ENCODE measurements around the gene TMPRSS9.

Gene TMPRSS9

DNA sequence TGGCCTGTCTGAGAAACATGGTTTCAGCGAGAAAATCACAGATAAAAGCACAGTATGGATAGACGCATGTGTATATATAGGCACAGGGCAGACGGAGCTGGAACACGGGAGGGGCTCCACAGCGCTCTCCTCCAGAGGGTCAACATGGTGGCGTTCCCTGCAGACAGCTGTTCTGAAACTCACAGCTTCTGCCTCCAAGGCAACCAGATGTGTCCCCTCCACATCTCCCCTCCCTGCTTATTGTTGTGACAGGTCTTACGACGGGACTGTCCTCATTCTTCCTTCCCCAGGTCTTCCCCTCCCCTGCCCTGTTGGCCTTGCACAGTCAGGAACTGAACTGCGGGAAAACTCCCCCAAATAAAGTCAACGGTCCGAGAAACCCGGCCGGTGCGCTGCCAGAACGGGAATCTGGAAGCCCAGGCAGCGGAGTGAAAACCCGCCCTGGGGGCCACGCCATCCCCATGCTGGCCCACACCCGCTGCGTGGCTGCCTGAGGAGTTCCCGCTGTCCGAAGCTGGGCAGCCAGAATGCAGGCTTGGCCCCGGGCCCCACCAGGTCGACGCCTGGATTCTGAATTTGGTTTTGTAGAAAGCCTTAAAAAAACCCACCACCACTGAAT lies 70.0 kb downstream of the TMPRSS9 start:
- DNase-seq: no peak

DNA sequence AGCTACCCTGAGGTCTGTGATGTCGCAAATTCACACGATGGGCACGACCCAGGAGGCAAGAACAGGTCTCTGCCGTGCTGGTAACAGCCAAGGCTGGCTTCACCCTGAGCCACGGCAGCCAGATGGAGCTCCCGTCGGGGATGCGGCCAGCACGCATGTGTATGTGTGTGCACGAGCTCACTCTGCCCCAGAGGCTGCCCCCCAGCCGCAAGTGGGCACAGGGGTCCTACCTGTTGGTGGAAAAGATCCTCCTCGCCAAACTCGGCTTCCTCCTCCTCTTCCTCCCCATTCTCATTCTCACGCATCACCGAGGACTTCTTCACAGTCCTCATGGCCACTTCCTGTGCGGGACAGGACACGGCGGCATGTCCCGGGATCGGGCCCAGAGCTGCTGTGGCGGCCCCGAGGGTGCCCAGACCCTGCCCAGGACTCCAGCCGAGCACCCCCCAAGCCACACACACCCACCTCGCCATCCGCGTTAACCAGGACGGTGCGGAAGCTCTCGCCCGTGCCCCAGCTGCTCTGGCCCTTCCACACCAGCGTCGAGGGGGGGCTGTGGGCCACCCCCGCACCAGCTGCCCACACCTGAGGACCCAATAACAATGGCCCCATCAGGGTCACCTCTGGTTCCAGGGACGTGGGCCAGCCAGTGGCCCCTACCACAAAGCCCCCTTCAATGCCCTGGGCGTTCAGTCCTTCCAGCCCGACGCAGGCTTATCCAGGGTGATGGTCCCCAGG lies 71.4 kb downstream of the TMPRSS9 start:
- no peak for DNase-seq

DNA sequence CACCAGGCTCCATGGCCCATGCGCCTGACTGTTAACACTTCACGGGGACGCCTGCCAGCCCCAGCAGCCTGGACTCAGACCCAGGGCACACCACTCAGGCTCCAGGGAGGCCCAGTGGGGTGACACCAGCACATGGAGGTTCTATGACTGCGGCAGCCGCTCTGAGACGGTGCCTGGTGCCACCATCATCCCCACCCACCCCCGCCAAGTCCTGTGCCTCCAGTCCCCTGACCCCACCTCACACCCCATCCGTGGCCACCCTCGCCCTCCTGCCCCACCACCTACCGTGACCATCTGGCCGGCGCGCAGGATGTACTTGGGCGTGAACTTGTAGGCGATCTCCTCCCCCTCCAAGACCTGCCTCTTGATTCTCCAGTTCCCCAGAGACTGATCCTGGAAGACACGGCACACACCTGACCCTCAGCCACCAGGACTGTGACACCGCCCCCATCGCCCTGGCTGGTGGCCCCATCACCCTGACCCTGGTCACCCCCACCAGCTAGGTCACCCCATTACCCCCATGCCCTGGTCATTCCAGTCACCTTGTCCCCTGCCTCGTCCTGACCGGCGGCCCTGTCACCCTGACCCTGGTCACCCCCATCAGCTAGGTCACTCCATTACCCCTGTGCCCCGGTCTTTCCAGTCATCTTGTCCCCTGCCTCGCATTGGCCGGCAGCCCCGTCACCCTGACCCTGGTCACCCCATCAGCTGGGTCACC lies 72.2 kb downstream of the TMPRSS9 start:
- DNase-seq: no peak

DNA sequence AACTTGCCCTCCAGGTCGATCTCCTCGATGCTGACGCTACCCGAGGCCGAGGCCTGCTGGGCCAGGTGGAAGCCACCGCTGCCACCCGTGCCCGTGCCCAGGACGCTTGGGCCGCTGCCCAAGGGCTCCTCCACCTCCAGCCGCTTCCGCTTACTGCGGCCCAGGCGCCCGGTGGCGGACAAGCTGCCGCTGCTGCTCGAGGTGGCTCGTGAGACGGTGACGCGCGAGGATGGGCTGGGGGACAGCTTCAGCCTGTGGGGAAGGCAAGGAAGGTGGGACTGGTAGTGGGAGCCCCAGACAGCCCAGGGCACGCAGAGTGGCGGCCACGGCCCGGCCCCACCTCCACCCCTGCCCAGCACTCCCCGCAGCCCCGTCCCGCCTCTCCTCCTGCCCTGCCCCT lies 73.8 kb downstream of the TMPRSS9 start:
- DNase-seq: no peak

DNA sequence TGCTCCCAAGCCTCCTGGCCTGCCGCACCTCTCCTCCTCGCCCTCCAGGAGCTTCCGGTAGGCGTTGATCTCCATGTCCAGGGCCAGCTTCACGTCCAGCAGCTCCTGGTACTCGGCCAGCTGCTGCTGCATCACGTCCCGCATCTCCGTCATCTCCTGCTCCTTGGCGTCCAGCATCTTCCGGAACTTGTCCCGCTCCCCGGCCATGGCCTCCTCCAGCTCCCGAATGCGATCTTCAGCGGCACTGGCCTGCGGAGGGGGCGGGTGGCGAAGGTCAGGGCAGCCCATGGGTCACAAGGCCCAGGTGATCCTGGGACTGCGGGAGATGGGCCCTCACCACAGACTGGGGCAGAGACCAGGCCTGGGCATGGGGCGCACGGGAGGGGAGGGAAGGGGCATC lies 74.2 kb downstream of the TMPRSS9 start:
- no peak for DNase-seq

DNA sequence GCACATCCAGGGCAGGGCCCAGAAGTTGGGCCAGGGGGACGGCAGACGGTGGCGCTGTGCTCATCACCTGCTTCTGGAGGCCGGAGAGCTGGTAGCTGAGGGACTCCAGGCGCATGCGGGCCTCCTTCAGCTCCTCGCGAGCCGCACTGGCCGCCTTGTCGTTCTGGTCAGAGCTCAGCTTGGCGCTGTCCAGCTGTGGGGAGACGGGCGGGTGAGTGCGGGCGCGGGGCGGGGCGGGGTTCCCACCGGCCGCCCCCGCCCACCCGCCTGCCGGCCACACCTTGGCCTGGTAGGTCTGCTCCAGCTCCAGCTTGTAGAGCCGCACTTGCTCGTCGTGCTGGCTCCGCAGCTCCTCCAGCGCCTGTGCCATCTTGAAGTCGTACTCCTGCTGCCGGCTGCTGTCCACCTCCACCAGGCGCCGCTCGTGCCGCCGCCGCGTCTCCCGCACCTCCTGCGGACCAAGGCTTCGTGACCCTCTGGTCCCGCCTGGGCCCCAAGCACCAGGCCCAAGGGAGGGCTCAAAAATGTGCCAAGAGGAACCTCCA lies 74.7 kb downstream of the TMPRSS9 start:
- DNase-seq: no peak

DNA sequence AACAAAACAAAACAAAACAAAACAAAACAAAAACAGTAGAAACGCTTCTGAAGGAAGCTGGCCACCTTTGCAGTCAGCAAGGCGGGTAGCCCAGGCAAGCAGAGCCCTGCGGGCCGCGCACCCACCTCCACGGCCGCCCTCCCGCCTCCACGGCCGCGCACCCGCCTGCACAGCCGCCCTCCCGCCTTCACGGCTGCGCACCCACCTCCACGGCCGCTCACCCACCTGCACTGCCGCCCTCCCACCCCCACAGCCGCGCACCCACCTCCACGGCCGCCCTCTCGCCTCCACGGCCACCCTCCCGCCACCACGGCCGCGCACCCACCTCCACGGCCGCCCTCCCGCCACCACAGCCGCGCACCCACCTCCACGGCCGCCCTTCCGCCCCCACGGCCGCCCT lies 76.3 kb downstream of the TMPRSS9 start:
- no peak for DNase-seq

DNA sequence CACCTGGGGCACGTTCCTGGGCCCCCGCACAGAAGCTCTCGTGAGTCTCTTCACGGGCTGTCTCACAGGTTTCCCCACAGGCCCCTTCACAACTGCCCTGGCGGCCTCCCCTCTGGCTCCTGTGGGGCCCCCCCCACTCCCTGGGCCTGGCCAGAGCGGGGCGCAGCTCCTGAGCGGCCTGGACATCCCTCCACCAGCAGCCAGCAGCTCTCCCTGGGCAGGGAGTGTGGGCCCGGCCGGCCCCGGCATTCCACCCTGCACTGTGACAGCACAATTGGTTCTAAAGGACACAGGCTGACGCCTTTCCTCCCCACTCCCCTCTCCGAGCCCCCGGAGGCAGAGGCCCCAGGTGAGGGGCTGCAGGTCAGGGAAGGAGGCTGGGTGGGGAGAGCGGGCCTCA lies 76.9 kb downstream of the TMPRSS9 start:
- no peak for DNase-seq

DNA sequence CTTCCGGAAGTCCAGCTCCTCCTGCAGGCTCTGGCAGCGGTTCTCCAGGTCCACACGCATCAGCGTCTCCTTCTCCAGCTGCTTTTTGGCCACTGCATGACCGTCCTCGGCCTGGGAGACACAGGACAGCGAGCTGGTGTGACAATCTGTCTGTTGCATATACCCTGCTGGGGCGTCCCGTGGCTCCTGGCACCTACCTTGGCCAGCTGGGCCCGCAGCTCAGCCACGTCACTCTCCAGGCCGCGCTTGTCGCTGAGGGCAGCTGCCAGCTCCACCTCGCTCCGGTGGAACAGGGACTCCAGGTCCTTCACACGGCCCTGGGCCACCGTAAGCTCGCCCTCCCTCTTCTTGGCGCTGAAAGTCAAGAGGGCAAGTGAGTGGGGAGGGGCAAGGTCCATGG lies 78.1 kb downstream of the TMPRSS9 start:
- DNase-seq: no peak

DNA sequence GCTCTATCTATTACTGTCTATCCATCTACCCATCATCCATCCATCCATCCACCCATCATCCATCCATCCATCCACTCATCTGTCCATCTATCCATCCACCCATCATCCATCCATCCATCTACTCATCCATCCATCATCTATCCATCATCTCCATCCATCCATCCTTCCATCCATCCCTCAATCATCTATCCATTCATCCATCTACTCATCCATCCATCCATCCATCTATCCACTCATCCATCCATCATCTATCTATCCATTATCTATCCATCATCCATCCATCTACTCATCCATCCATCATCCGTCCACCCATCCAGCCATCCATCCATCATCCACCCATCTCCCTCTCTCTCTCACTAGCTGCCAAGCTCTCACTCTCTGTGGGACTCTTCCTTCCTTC lies 80.5 kb downstream of the TMPRSS9 start:
- no peak for DNase-seq

DNA sequence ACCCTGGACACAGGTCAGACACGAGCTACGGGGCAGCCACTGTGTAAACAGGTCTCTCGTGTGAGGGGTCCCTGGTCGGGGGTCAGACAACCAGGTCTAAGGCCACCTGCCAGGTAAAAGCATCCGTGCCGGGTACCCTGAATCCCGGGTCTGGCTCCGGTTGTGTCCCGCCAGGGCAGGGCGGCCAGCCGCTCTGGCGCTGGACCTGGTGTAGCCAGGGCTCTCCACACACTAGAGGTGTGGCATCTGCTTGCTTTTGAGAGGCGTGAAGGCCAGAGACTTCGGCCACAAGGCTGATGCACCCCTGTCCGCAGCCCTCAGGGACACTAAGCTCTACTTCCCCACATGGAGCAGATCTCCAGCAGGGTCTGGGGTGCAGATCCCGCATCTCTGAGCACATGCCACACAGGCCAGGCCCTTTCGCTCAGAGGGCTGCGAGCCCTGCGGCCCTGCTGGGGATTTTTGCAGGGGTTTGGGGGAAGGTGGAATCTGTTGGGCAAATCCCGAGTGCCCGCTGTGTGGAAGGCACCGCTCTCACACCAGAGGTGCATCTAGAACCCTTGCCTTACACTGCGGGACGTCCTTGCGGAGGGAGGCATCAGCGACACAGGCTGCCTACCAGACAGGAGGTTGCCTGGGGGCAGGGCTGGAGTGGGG lies 81.2 kb downstream of the TMPRSS9 start:
- no peak for DNase-seq

DNA sequence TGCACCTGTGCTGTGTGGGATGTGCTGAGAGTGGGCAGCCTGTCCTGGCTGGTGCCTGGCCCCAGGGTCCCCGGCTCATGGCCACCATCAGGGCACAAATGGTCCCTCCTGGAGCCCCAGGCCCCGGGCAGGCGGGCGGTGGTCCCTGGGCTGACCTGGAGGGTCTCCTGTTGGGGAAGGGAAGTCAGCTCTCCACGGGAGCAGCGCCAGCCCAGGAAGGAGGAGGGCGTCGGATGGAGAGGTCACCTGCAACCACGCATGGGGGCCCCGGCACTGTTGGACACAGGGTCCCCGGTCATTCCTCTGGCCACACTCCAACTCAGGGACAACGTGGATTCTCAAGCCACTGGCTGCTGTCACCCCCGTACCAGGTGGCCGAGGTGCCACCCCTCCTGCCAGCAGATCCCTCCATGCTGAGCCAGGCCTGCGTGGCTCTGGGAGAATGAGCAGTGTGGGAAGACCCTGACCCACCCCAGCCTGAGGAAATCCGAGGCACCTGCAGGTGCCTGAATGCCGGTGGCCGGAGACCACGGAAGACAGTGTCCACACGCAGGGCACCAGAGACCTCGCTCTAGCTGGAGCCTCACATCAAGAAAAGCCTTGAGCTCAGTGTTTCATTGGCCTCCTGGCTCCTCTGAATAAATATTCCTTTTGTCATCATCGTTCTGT lies 83.2 kb downstream of the TMPRSS9 start:
- DNase-seq: no peak

DNA sequence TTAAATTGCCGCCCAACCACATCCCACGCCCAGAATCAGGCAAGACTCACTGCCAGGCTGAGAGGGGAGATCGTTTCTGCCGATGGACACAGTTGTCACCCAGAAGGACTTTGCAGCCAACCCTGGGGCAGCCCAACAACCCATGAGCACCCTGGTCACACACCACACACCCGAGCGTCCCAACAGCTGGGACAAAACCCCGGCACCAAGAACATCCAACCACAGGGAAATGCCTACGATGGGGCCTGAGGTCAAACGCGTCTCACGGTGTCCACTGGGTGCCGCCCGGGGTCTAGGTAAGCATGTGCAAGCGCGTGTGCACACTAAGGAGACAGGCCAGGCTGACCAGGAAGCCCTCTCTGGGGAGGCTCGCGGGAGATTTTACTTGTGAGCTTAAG lies 83.7 kb downstream of the TMPRSS9 start:
- no peak for DNase-seq

DNA sequence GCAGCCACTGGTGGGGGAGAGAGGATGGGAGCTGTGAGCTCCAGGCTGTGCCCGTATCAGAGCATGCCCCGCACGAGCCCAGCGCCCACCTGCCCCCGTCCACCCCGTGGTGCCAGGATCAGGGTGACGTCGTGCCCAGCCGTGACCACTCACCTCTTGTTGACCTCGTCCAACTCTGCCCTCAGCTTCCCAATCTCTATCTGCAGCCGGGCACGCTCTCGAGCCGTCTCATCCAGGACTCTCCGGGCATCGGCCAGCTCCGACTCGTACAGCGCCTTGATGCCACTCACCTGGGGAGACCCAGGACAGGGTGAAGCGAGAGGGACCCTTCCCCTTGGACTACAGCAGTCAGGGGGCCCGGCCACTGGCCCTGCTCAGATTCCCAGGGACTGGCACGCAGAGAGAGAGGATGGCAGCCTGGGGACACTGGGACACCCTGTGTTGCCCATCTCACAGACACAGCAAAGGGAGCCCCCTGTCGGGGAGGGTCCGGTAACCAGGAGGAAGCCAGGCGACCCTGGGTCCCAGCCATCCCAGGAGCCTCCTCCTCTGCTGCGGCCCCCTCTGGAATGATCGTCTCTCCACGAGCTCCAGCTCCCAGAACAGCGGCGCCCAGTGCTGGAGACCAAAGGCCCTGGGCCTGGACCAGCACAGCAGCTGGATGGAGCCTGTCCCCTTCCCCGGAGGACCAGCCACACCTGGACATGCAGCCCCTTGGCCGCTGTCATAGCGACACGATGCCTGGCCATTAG lies 84.4 kb downstream of the TMPRSS9 start:
- DNase-seq: no peak

DNA sequence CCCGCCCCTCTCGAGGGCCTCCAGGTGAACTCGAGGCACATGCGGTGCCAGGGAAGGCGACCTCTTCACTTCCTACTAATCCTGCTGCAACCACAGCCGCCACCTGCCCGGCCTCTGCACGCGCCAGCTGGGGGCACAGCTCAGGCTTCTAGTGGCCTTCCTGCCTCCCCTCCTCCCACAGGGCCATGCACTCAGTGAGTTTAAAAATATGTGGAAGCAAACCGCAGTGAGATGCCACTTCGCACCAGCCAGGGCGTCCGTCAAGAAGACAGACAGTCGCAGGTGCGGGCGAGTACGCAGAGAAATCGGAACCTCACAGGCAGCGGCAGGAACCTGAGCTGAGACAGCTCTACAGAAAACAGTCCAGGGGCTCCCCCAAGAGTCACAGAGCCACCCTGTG lies 86.3 kb downstream of the TMPRSS9 start:
- DNase-seq: no peak

DNA sequence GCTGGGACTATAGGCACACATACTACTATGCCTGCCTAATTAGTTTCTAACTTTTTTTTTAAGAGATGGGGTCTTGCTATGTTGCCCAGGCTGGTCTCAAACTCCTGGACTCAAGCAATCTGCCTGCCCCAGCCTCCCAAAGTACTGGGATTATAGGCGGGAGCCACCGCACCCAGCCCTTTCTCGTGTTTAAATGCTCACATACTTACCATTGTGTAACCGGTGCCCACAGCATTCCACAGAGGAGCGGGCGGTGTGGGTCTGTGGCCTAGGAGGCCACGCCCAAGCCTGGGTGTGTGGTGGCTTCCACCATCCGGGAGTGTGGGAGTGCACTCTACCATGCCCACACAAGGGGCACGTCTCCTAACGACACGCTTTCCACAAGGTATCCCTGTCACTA lies 89.0 kb downstream of the TMPRSS9 start:
- DNase-seq: no peak

DNA sequence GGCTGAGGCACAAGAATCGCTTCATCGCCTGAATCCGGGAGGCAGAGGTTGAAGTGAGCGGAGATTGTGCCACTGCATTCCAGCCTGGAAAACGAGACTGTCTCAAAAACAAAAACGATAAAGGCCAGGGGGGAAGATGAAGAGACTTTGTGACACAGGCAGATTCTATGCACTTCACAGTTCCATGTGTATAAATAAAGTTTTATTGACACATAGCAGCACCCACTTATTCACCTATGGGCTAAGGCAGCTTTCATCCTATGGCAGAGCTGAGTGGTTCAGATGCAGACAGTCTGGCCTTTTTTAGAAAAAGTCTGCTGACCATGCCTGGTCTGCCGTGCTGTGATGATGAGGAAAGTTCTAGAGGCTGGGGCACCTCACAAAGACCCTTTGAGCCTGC lies 91.1 kb downstream of the TMPRSS9 start:
- DNase-seq: no peak

DNA sequence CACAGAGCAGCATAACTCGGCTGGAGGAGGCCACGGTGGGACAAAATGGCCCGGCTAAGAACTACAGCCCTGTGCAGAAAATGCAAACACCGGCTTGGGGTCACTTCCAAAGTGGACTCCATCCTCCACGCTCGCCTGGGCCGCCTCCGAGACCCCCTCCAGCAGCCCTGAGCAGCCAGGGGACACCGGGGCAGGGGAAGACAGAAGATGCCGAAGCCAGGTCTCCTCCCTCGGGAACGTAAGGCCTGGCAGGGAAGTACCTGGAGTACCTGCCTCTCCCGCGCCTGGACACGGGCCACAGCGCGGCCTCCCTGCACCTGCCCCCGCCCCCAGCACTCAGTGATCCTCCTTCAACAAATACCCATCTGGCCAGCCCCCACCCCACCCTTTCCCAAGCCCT lies 91.7 kb downstream of the TMPRSS9 start:
- DNase-seq: no peak

DNA sequence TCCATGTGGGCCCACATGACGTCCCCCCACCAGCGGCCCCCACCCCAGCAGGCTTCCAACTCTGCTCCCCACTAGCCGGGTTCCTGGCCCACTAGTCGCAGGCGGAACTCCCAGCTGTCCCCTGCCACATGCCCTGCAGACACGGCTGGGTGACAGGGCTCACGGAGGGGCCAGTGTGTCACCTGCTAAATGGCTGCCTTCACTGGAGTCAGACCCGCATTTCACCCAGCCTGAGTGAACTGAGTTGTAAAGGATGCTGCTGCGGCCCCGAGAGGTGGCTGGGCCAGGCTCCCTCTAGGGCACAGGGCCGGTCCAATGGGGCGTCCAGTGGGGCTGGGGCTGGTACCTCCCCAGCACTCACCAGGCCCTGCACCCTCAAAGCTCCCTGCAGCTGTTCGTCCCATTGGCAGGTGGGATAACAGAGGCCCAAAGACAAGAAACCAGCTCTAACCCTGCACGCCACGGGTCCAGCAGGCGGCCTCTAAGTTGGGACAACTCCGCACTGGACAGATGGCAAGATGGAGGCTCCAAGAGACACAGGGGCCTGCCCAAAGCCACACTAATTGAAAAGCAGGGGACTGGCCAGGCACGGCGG lies 93.5 kb downstream of the TMPRSS9 start:
- no peak for DNase-seq

Data from nucleus accumbens (tissue), 56 donors.